ENCODE data around the gene ST8SIA1.

ST8SIA1 gene

GRCh38 chr12:22250762-22251161, 83.7 kb downstream of the ST8SIA1 start:
- H3K4me3 ChIP-seq (ENCODE audit: low read depth, low read length): no peak overlapping the region
- DNase-seq (ENCODE audit: low read depth): no peak
- in situ Hi-C loops (cut with HindIII; ENCODE audit: low sequenced_read_pairs): no loop called here
- TF ChIP-seq CTCF (IDR thresholded peaks at IDR 0.05; ENCODE audit: low read depth, low read length, missing control alignments): no peak

GRCh38 chr12:22248571-22249115, 85.9 kb downstream of the ST8SIA1 start:
- no peak for DNase-seq (ENCODE audit: low read depth)

GRCh38 chr12:22248121-22248520, 86.4 kb downstream of the ST8SIA1 start:
- H3K4me3 ChIP-seq (ENCODE audit: low read depth, low read length): no peak overlapping the region
- in situ Hi-C loops (cut with HindIII; ENCODE audit: low sequenced_read_pairs): no loop called here
- TF ChIP-seq CTCF (IDR thresholded peaks at IDR 0.05; ENCODE audit: low read depth, low read length, missing control alignments): no peak
- no peak for DNase-seq (ENCODE audit: low read depth)

More at GRCh38 chr12:22248571-22249115, 85.9 kb downstream of the ST8SIA1 start:
- TF ChIP-seq CTCF (IDR thresholded peaks at IDR 0.05; ENCODE audit: low read depth, low read length, missing control alignments): no peak
- in situ Hi-C loops (cut with HindIII; ENCODE audit: low sequenced_read_pairs): no loop called here
- no peak overlapping the region for H3K4me3 ChIP-seq (ENCODE audit: low read depth, low read length)

GRCh38 chr12:22246217-22246846, 88.2 kb downstream of the ST8SIA1 start:
- TF ChIP-seq CTCF (IDR thresholded peaks at IDR 0.05; ENCODE audit: low read depth, low read length, missing control alignments): no peak
- DNase-seq (ENCODE audit: low read depth): no peak
- in situ Hi-C loops (cut with HindIII; ENCODE audit: low sequenced_read_pairs): no loop called here
- no peak overlapping the region for H3K4me3 ChIP-seq (ENCODE audit: low read depth, low read length)

- H3K4me3 ChIP-seq (ENCODE audit: low read depth, low read length): no peak overlapping the region
- no peak for DNase-seq (ENCODE audit: low read depth)
- TF ChIP-seq CTCF (IDR thresholded peaks at IDR 0.05; ENCODE audit: low read depth, low read length, missing control alignments): no peak
- in situ Hi-C loops (cut with HindIII; ENCODE audit: low sequenced_read_pairs): no loop called here
These were observed 91.8 kb downstream of the ST8SIA1 start for GRCh38 chr12:22242726-22243125.

GRCh38 chr12:22238211-22238610, 96.3 kb downstream of the ST8SIA1 start:
- in situ Hi-C loops (cut with HindIII; ENCODE audit: low sequenced_read_pairs): no loop called here

More at GRCh38 chr12:22238211-22238610, 96.3 kb downstream of the ST8SIA1 start:
- no peak overlapping the region for H3K4me3 ChIP-seq (ENCODE audit: low read depth, low read length)
- TF ChIP-seq CTCF (IDR thresholded peaks at IDR 0.05; ENCODE audit: low read depth, low read length, missing control alignments): no peak
- DNase-seq (ENCODE audit: low read depth): no peak

Data from astrocyte of the cerebellum (primary cell).